Glutamatergic neuron (in vitro differentiated cells): ENCODE data around the gene UBTD1. TPM values are rescaled to one million over a fixed set of nuclear protein-coding genes. Genes with fewer than 3 reads are reported as not detected.

Source experiments
- DNase-seq: peaks from one replicate; pipeline ENCODE4 v3.0.0; 2022
- H3K27ac Mint-ChIP-seq: one replicate; pipeline ENCODE4 v1.8.0; 2020; ENCODE audit warnings: mild to moderate bottlenecking, mixed read lengths, inconsistent platforms; ENCODE audit not compliant: unreplicated experiment
- H3K27me3 Mint-ChIP-seq: one replicate; pipeline ENCODE4 v1.8.0; 2020; ENCODE audit warnings: mild to moderate bottlenecking, moderate library complexity, mixed read lengths, inconsistent platforms; ENCODE audit not compliant: unreplicated experiment
- H3K36me3 Mint-ChIP-seq: one replicate; pipeline ENCODE4 v1.8.0; 2020; ENCODE audit warnings: mild to moderate bottlenecking, mixed read lengths, inconsistent platforms; ENCODE audit not compliant: unreplicated experiment
- H3K4me1 Mint-ChIP-seq: one replicate; pipeline ENCODE4 v1.8.0; 2020; ENCODE audit warnings: mild to moderate bottlenecking, low read depth, mixed read lengths, inconsistent platforms; ENCODE audit not compliant: unreplicated experiment
- H3K4me3 Mint-ChIP-seq: one replicate; pipeline ENCODE4 v1.8.0; 2020; ENCODE audit warnings: mild to moderate bottlenecking, mixed read lengths, inconsistent platforms; ENCODE audit not compliant: unreplicated experiment
- H3K9me3 Mint-ChIP-seq: one replicate; pipeline ENCODE4 v1.8.0; 2020; ENCODE audit warnings: mild to moderate bottlenecking, moderate library complexity, mixed read lengths, inconsistent platforms; ENCODE audit not compliant: unreplicated experiment
- long read RNA-seq: library from polyadenylated mRNA; unstranded; transcript quantifications from one replicate; pipeline ENCODE4 v2.0.0, GENCODE V29; 2020; ENCODE audit not compliant: unreplicated experiment
- total RNA-seq: library from RNA; stranded (reverse); fragmentation: NEBNext Ultra II Directional; extraction: Animal tissue kit (Norgen Biotek cat#: 25700); gene quantifications from one replicate; pipeline ENCODE4 v1.2.1, GENCODE V29; 2021; ENCODE audit not compliant: unreplicated experiment
- TF ChIP-seq, protein P1 (sequence below): fragments of 200-600 bp; sonication (generic); IDR thresholded peaks from one replicate; pipeline ENCODE4 v1.5.0; 2021; ENCODE audit not compliant: partially characterized antibody, unreplicated experiment

Gene UBTD1, protein sequence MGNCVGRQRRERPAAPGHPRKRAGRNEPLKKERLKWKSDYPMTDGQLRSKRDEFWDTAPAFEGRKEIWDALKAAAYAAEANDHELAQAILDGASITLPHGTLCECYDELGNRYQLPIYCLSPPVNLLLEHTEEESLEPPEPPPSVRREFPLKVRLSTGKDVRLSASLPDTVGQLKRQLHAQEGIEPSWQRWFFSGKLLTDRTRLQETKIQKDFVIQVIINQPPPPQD
- total RNA-seq, result 8.0 TPM
- long read RNA-seq, transcript UBTD1-201 (3 exons, 1,706 nt), result major isoform, 8 of 8 reads
- long read RNA-seq, partial matches to known transcripts, result 0 of 8 reads
- long read RNA-seq, other reads (novel, unspliced or antisense), result 0 of 8 reads

DNA sequence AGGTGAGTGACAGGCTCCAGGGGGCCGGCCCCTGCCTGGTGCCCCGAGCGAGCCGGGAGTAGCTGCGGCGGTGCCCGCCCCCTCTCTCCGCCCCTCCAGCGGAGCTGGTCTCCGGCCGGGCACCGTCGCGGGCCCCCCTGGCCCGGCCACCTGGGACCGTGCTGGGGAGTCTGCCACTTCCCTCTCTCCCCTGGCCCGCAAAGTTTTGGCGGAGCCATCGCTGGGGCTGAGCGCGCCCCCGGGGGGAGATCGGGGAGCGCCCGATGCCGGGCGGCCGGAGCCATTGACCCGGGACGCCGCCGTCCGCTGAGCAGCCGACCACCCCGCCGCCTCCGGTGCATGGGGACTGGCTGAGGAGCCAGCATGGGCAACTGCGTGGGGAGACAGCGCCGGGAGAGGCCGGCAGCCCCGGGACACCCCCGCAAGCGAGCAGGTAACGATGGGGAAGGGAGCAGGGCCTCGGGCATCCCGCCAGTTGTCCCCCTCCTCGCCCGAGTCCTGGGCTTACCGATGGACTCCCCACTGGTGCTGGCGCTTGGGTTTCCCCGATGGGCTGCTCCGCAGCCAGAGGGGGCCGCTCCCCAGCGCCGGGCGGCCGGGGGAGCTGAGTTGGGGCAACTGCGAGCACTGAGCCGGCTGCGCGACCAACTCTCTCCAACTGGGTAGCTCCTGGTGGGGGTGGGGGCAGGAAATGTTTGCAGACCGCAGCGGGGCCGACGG lies at the start of gene UBTD1:
TSS of gene UBTD1 (plus strand) at position 84 of the 720 bp plus-strand sequence. CDS start at position 364, 280 bp downstream.
- Mint-ChIP-seq H3K27me3 (peaks cover 22% of the 10 kb centered on the region), H3K27ac (peak within 1 kb of the TSS; percentile 94), H3K4me3 (peak within 1 kb of the TSS; percentile 96), H3K36me3 (no peaks in the 10 kb centered on the region), H3K9me3 (peaks cover 19% of the 10 kb centered on the region), H3K4me1 (peaks cover 27% of the 10 kb centered on the region)
- TF ChIP-seq, protein P1, sequence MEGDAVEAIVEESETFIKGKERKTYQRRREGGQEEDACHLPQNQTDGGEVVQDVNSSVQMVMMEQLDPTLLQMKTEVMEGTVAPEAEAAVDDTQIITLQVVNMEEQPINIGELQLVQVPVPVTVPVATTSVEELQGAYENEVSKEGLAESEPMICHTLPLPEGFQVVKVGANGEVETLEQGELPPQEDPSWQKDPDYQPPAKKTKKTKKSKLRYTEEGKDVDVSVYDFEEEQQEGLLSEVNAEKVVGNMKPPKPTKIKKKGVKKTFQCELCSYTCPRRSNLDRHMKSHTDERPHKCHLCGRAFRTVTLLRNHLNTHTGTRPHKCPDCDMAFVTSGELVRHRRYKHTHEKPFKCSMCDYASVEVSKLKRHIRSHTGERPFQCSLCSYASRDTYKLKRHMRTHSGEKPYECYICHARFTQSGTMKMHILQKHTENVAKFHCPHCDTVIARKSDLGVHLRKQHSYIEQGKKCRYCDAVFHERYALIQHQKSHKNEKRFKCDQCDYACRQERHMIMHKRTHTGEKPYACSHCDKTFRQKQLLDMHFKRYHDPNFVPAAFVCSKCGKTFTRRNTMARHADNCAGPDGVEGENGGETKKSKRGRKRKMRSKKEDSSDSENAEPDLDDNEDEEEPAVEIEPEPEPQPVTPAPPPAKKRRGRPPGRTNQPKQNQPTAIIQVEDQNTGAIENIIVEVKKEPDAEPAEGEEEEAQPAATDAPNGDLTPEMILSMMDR, result no peak
- DNase-seq, result peak; percentile 44

DNA sequence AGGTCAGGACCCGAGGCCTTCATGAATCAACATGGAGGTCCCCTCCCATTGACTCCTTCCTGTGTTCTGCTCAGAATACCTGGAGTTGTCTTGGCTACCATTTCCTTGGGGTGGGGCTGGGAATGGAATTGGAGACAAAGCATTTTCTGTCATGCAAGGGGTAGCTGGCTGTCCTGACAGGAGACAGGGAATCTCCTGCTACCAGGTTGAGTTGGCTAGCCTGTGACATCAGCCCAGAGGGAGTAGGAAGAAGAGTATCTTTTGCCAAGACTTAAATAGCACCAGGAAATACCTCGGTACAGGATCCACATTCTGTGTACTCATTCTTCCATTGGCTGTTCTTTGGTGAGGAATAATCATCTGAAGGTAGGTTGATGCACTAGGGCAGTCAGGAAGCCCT lies 47.9 kb upstream of the UBTD1 start:
- Mint-ChIP-seq H3K36me3 (peaks cover 8% of the 10 kb centered on the region), H3K27ac (no peak overlapping the region), H3K4me3 (peak overlapping the region; percentile 1), H3K27me3 (peaks cover 12% of the 10 kb centered on the region), H3K4me1 (peaks cover 5% of the 10 kb centered on the region), H3K9me3 (peaks cover 2% of the 10 kb centered on the region)
- TF ChIP-seq, protein P1, result no peak
- no peak for DNase-seq

DNA sequence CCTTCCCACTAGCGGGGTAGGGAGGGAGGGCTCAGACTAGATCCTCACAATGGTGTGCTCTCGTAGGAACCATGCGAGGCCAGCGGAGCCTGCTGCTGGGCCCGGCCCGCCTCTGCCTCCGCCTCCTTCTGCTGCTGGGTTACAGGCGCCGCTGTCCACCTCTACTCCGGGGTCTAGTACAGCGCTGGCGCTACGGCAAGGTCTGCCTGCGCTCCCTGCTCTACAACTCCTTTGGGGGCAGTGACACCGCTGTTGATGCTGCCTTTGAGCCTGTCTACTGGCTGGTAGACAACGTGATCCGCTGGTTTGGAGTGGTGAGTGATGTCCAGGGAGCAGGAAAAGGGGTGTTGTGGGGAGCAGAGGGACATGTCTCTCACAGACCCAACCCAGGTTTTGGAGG lies 47.1 kb upstream of the UBTD1 start:
- no peak overlapping the region for H3K4me3 Mint-ChIP-seq
- H3K9me3 Mint-ChIP-seq, result peaks cover 5% of the 10 kb centered on the region
- H3K4me1 Mint-ChIP-seq, result peaks cover 5% of the 10 kb centered on the region
- H3K36me3 Mint-ChIP-seq, result peaks cover 8% of the 10 kb centered on the region
- no peak overlapping the region for H3K27ac Mint-ChIP-seq
- peaks cover 12% of the 10 kb centered on the region for H3K27me3 Mint-ChIP-seq
- TF ChIP-seq, protein P1, result no peak
- DNase-seq, result no peak

DNA sequence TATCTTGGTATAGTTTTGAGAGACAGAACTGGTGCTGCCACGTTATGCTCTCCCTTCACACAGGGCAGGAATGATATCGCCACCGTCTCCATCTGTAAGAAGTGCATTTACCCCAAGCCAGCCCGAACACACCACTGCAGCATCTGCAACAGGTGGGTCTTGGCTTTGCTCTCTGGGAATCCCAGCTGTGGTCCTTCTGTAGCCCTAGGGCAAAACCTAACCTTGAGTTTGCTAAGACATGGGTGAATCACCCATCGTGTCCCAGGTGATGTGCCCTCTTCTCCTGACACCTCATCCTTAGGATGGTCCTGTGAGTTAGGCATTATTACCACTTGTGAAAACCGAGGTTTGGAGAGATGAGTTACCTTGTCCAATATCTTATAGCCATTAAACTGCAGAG lies 46.4 kb upstream of the UBTD1 start:
- peaks cover 5% of the 10 kb centered on the region for H3K4me1 Mint-ChIP-seq
- H3K36me3 Mint-ChIP-seq, result peaks cover 8% of the 10 kb centered on the region
- peaks cover 7% of the 10 kb centered on the region for H3K9me3 Mint-ChIP-seq
- H3K4me3 Mint-ChIP-seq, result no peak overlapping the region
- TF ChIP-seq, protein P1, result no peak
- no peak for DNase-seq
- H3K27me3 Mint-ChIP-seq, result peaks cover 12% of the 10 kb centered on the region
- H3K27ac Mint-ChIP-seq, result no peak overlapping the region
